ENCODE measurements around the gene LIX1L. TPM values are rescaled to one million over a fixed set of nuclear protein-coding genes. Genes with fewer than 3 reads are reported as not detected.

Gene LIX1L
- total and polyA plus RNA-seq, 2 donors (not counting 1 experiment from before 2014, with no cell fraction given), result 14.2 to 63.3 TPM

GRCh38 chr1:145898756-145899155 lies 59.1 kb downstream of the LIX1L start:
- Histone ChIP-seq H4K20me1 (ENCODE audit: control insufficient read depth, extremely low read depth, insufficient read depth, low read length) (no peaks in the 10 kb centered on the region), H3K79me2 (ENCODE audit: control insufficient read depth, insufficient read depth, low read length) (no peaks in the 10 kb centered on the region), H3K4me3 (replicated peaks in 1 of 4; ENCODE audit: control extremely low read depth in 1 of 4, insufficient read depth in 1 of 4, low read depth in 3 of 4, low read length in 4 of 4) (no peak overlapping the region), H3K27me3 (ENCODE audit: control insufficient read depth, insufficient read depth, low read length) (no peaks in the 10 kb centered on the region), H3K36me3 (ENCODE audit: control insufficient read depth, insufficient read depth, low read length) (no peaks in the 10 kb centered on the region), H3K4me2 (ENCODE audit: extremely low read depth, insufficient read depth, low read length) (no peak overlapping the region), H2AFZ (ENCODE audit: low read length) (no peak overlapping the region), H3K4me1 (ENCODE audit: control insufficient read depth, extremely low read depth, insufficient read depth, low read length) (no peaks in the 10 kb centered on the region), H3K27ac (ENCODE audit: insufficient read depth, low read length) (no peak overlapping the region), H3K9me3 (ENCODE audit: control insufficient read depth, insufficient read depth, low read depth, low read length) (no peaks in the 10 kb centered on the region), H3K9ac (ENCODE audit: insufficient read depth, low read length) (no peak overlapping the region)
- DNase-seq (ENCODE audit: low read depth in 2 of 2), result no peak
- TF ChIP-seq, protein P1, sequence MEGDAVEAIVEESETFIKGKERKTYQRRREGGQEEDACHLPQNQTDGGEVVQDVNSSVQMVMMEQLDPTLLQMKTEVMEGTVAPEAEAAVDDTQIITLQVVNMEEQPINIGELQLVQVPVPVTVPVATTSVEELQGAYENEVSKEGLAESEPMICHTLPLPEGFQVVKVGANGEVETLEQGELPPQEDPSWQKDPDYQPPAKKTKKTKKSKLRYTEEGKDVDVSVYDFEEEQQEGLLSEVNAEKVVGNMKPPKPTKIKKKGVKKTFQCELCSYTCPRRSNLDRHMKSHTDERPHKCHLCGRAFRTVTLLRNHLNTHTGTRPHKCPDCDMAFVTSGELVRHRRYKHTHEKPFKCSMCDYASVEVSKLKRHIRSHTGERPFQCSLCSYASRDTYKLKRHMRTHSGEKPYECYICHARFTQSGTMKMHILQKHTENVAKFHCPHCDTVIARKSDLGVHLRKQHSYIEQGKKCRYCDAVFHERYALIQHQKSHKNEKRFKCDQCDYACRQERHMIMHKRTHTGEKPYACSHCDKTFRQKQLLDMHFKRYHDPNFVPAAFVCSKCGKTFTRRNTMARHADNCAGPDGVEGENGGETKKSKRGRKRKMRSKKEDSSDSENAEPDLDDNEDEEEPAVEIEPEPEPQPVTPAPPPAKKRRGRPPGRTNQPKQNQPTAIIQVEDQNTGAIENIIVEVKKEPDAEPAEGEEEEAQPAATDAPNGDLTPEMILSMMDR (conservative IDR thresholded peaks at IDR 0.05 in 1 of 2, IDR thresholded peaks at IDR 0.05 in 1 of 2; ENCODE audit: low read depth in 1 of 2, low read length in 2 of 2), result no peak
- no peak for TF ChIP-seq EZH2 (IDR thresholded peaks at IDR 0.05; ENCODE audit: low read length, missing control alignments)

GRCh38 chr1:145897969-145898368 lies 59.8 kb downstream of the LIX1L start:
- no peak for DNase-seq (ENCODE audit: low read depth in 2 of 2)
- no peak overlapping the region for H3K4me3 ChIP-seq (replicated peaks in 1 of 4; ENCODE audit: control extremely low read depth in 1 of 4, insufficient read depth in 1 of 4, low read depth in 3 of 4, low read length in 4 of 4)
- TF ChIP-seq, protein P1 (conservative IDR thresholded peaks at IDR 0.05 in 1 of 2, IDR thresholded peaks at IDR 0.05 in 1 of 2; ENCODE audit: low read depth in 1 of 2, low read length in 2 of 2), result no peak
- no peak for TF ChIP-seq EZH2 (IDR thresholded peaks at IDR 0.05; ENCODE audit: low read length, missing control alignments)
- H4K20me1 ChIP-seq (ENCODE audit: control insufficient read depth, extremely low read depth, insufficient read depth, low read length), result no peaks in the 10 kb centered on the region
- H3K9me3 ChIP-seq (ENCODE audit: control insufficient read depth, insufficient read depth, low read depth, low read length), result no peaks in the 10 kb centered on the region
- H3K4me2 ChIP-seq (ENCODE audit: extremely low read depth, insufficient read depth, low read length), result no peak overlapping the region
- no peak overlapping the region for H2AFZ ChIP-seq (ENCODE audit: low read length)
- H3K4me1 ChIP-seq (ENCODE audit: control insufficient read depth, extremely low read depth, insufficient read depth, low read length), result peaks cover 2% of the 10 kb centered on the region
- H3K27me3 ChIP-seq (ENCODE audit: control insufficient read depth, insufficient read depth, low read length), result no peaks in the 10 kb centered on the region
- H3K36me3 ChIP-seq (ENCODE audit: control insufficient read depth, insufficient read depth, low read length), result no peaks in the 10 kb centered on the region
- H3K9ac ChIP-seq (ENCODE audit: insufficient read depth, low read length), result no peak overlapping the region
- H3K79me2 ChIP-seq (ENCODE audit: control insufficient read depth, insufficient read depth, low read length), result no peaks in the 10 kb centered on the region
- H3K27ac ChIP-seq (ENCODE audit: insufficient read depth, low read length), result no peak overlapping the region

DNA sequence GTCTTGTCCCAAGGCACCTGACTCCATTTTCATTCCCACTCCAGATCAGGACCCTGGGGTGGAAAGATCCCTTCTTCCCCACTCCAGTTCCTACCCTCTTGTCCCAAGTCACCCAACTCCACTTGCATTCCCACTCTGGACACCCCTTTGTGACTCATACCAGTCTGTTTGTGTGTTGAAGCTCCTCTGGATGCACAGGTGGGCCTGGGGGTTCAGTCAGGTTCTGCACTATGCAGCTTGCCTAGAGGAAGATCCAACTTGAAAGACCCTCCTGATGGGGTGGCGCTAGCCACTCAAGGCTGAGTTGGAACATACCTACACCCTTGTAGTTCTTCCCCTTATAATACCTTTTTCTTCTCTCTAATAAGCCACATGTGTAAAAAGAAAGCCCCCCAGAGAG lies 62.3 kb downstream of the LIX1L start:
- Histone ChIP-seq H3K4me2 (ENCODE audit: extremely low read depth, insufficient read depth, low read length) (no peak overlapping the region), H3K27me3 (ENCODE audit: control insufficient read depth, insufficient read depth, low read length) (no peaks in the 10 kb centered on the region), H4K20me1 (ENCODE audit: control insufficient read depth, extremely low read depth, insufficient read depth, low read length) (no peaks in the 10 kb centered on the region), H3K4me3 (replicated peaks in 1 of 4; ENCODE audit: control extremely low read depth in 1 of 4, insufficient read depth in 1 of 4, low read depth in 3 of 4, low read length in 4 of 4) (no peak overlapping the region), H3K79me2 (ENCODE audit: control insufficient read depth, insufficient read depth, low read length) (no peaks in the 10 kb centered on the region), H3K36me3 (ENCODE audit: control insufficient read depth, insufficient read depth, low read length) (no peaks in the 10 kb centered on the region), H3K4me1 (ENCODE audit: control insufficient read depth, extremely low read depth, insufficient read depth, low read length) (peaks cover 19% of the 10 kb centered on the region), H3K9ac (ENCODE audit: insufficient read depth, low read length) (no peak overlapping the region), H3K27ac (ENCODE audit: insufficient read depth, low read length) (no peak overlapping the region), H2AFZ (ENCODE audit: low read length) (no peak overlapping the region), H3K9me3 (ENCODE audit: control insufficient read depth, insufficient read depth, low read depth, low read length) (no peaks in the 10 kb centered on the region)
- TF ChIP-seq EZH2 (IDR thresholded peaks at IDR 0.05; ENCODE audit: low read length, missing control alignments), result no peak
- TF ChIP-seq, protein P1 (conservative IDR thresholded peaks at IDR 0.05 in 1 of 2, IDR thresholded peaks at IDR 0.05 in 1 of 2; ENCODE audit: low read depth in 1 of 2, low read length in 2 of 2), result no peak
- no peak for DNase-seq (ENCODE audit: low read depth in 2 of 2)
